SH-SY5Y (cell line): Measurements from ENCODE around the gene SMIM44.

ENCODE experiments used
- GATA2 ChIP-seq: IDR thresholded peaks from 2 replicates; pipeline ENCODE4 v1.6.1; 2011; ENCODE audit warnings: mild to moderate bottlenecking, low read depth, low read length
- GATA3 ChIP-seq: IDR thresholded peaks from 2 replicates; pipeline ENCODE4 v1.6.1; 2011; ENCODE audit warnings: low read depth, mild to moderate bottlenecking, low read length, moderate library complexity

DNA sequence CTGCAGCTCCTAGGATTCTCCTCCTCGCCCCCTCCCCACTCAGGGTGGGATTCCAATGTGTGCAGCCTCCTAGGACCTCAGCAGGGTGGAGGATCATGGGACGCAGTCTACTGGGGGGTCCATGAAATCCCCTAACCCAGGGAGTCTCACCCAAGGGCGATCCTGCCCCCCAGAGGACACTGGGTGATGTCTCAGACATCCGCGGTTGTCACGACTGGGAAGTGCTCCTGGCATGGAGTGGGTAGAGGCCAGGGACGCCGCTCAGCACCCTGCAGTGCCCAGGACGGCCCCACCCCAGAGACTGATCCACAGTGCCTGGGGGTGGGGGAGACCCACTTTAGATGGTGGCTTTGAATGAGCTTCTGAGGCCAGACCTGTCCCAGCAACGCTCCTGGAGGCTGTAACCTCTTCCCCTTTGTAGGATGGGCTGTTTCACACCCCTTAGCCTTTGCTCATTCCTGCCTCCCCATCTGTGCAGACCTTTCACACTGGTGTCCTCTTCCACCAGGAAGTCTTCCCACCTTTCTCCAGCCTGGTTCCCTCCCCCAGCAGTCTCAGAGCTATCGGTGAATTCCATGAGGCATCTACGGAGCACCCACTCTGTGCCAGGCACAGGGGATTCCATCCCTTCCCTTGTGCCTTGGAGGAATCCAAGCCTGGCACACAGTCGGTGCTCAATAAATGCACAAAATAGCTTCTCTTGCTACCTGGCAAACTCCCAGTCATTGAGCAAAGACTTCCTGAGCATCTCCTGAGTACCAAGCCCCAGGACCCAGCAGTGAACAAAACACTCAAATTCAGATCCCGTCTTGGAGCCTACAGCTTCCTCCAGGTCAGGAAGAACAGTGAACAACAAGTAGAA is 13.4 kb downstream of the SMIM44 start:
- TF ChIP-seq GATA3, result no peak
- TF ChIP-seq GATA2, result no peak
